Activated naive CD8-positive, alpha-beta T cell (primary cell): Measurements from ENCODE around the gene KIF5A.
"Not testable (repeated sequence)": the region's sequence is repeated elsewhere in the genome, so short reads cannot be mapped to it uniquely, and the experiment has no call there.

Experiments used
- H3K27ac Mint-ChIP-seq: one replicate; pipeline ENCODE4 v1.8.0; 2021; ENCODE audit warnings: mixed read lengths
- H3K27me3 Mint-ChIP-seq: one replicate; pipeline ENCODE4 v1.8.0; 2021; ENCODE audit warnings: mixed read lengths
- H3K36me3 Mint-ChIP-seq: one replicate; pipeline ENCODE4 v1.8.0; 2021; ENCODE audit warnings: mixed read lengths
- H3K4me1 Mint-ChIP-seq: one replicate; pipeline ENCODE4 v1.8.0; 2021; ENCODE audit warnings: low read depth, mixed read lengths
- H3K4me3 Mint-ChIP-seq: one replicate; pipeline ENCODE4 v1.8.0; 2021; ENCODE audit warnings: mild to moderate bottlenecking, mixed read lengths
- H3K9me3 Mint-ChIP-seq: one replicate; pipeline ENCODE4 v1.8.0; 2021; ENCODE audit warnings: low read depth, mixed read lengths

Gene KIF5A

DNA sequence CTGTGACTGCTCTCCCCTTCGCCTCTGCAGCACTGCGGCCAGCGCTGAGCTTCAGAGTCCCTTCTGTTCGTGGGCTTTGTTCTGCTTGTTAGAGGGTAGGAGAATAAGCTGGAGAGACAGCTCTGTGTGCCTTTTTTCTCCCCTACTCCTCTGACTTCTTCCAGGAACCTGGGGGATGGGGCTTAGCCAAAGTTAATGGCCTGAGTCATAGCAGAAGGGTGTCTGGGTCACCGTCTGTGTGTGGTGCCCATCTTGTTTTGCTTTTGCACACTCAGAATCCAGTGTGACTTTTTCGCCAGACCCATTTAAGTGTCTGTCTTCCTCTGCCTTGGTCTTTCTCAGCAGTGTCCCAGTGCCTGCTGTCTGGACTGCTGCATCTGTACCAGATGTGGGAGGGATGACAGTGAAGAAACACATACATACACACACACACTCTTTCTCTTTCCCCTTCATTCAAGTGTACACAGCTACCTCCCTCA lies 3.0 kb downstream of the KIF5A start:
- H3K4me3 Mint-ChIP-seq: no peak overlapping the region
- H3K27ac Mint-ChIP-seq: no peak overlapping the region
- no peaks in the 10 kb centered on the region for H3K9me3 Mint-ChIP-seq
- no peaks in the 10 kb centered on the region for H3K27me3 Mint-ChIP-seq
- peaks cover 11% of the 10 kb centered on the region for H3K4me1 Mint-ChIP-seq
- no peaks in the 10 kb centered on the region for H3K36me3 Mint-ChIP-seq

DNA sequence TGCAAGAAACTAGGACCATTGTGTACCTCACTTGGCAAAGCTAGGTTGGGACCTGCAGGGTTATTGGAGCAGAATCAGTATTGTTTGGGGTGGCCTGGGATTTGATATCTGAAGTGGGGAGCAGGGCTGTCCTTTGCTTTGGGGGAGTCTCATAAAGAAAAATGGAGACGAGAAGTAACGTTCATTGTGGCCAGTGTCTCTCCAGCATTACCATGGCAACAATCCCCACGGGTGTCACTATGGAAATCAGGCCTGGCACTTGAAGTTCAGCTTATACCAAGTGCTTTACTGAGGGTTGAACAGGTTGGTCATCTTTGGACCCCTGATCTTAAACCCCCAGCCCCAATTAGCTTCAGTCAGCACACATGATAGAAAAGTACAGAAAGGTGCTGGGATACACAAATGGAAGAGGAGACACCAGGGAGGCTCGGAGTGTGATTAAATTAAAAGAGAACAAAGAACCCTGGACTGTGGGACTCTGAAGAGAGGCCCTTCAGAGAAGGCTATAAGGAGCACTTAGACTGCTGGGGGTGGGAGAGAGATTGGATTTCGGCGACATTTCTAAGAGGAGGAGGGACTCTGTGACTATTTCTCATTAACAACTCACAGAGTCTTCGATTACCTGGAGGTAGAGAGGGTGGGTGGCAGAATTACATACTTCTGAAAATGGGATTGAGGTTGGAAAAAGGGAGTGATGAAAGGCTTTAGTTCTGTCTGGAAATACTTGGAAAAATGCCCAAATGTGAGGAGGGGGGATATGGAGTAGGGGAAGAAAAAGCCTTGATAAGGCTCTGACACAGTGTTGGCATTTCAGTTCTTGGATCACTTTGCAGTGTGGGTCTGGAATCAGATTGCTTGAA lies 3.7 kb downstream of the KIF5A start:
- Mint-ChIP-seq H3K36me3 (no peaks in the 10 kb centered on the region), H3K27me3 (no peaks in the 10 kb centered on the region), H3K9me3 (no peaks in the 10 kb centered on the region), H3K4me3 (no peak overlapping the region), H3K27ac (no peak overlapping the region), H3K4me1 (peaks cover 11% of the 10 kb centered on the region)

DNA sequence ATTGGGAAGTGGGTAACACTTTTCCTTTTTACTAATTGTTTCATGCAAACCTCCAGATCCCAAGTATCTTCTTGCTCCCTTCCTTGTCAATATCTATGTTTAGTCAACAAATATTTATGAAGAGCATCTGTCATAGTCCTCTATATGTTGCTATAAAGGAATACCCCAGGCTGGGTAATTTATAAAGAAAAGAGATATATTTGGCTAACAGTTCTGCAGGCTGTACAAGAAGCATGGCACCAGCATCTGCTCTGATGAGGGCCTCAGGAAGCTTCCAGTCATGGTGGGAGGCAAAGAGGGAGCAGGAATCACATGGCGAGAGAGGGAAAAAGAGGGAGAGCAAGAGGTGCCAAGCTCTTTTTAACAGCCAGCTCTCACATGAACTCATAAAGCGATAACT lies 4.6 kb downstream of the KIF5A start:
- no peak overlapping the region for H3K27ac Mint-ChIP-seq
- H3K27me3 Mint-ChIP-seq: no peaks in the 10 kb centered on the region
- no peak overlapping the region for H3K4me3 Mint-ChIP-seq
- peaks cover 7% of the 10 kb centered on the region for H3K4me1 Mint-ChIP-seq
- no peaks in the 10 kb centered on the region for H3K9me3 Mint-ChIP-seq
- H3K36me3 Mint-ChIP-seq: no peaks in the 10 kb centered on the region

DNA sequence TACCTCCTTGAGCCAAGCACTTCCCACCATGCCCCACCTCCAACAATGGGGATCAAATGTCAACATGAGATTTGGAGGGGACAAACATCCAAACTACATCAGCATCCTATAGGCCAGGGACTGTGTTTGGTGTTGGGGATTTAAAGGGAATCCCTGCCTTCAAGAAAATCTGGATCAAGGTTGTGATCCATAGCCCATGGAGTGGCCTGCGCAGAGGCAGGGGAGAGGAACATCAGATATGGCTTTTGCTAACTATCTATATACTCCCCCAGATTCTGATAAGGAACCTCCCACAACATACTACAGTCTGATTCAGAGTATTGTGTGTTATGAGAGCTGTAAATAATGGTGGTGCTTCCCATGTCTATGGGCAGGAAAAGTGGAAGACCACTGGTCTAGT lies 5.1 kb downstream of the KIF5A start:
- peaks cover 6% of the 10 kb centered on the region for H3K4me1 Mint-ChIP-seq
- H3K9me3 Mint-ChIP-seq: no peaks in the 10 kb centered on the region
- no peak overlapping the region for H3K27ac Mint-ChIP-seq
- H3K4me3 Mint-ChIP-seq: no peak overlapping the region
- H3K36me3 Mint-ChIP-seq: no peaks in the 10 kb centered on the region
- no peaks in the 10 kb centered on the region for H3K27me3 Mint-ChIP-seq

DNA sequence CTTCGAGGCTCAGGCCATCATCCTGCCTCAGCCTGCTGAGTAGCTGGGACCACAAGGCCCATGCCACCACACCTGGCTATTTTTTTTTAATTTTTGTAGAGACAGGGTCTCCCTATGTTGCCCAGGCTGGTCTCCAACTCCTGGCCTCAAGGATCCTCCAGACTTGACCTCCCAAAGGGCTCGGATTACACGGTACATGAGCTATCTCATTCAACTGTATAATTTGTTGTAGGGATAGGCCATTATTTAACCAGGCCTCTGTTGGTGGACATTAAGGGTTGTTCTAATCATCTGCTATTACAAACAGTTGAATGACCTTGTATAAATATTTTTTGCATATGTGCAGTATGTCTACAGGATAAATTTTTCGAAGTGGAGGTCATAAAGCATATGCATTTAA lies 9.0 kb downstream of the KIF5A start:
- no peaks in the 10 kb centered on the region for H3K4me1 Mint-ChIP-seq
- peaks cover 2% of the 10 kb centered on the region for H3K36me3 Mint-ChIP-seq
- H3K27ac Mint-ChIP-seq: no peak overlapping the region
- no peak overlapping the region for H3K4me3 Mint-ChIP-seq
- no peaks in the 10 kb centered on the region for H3K27me3 Mint-ChIP-seq
- no peaks in the 10 kb centered on the region for H3K9me3 Mint-ChIP-seq

DNA sequence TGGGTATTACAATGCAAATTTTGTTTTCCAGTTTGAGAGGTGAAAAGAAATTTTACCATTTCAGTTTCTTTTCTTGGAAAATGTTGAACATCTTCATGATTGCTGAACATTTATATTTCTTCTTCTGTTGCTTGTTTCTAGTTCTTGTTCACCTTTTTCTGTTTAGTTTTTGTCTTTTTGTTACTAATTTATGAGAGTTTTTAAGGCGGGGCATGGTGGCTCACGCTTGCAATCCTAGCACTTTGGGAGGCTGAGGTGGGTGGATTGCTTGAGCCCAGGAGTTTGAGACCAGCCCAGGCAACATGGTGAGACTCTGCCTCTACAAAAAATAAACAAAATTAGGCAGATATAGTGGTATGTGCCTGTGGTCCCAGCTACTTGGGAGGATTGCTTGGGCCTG lies 10.7 kb downstream of the KIF5A start:
- no peak overlapping the region for H3K4me3 Mint-ChIP-seq
- H3K4me1 Mint-ChIP-seq: no peaks in the 10 kb centered on the region
- no peak overlapping the region for H3K27ac Mint-ChIP-seq
- peaks cover 2% of the 10 kb centered on the region for H3K36me3 Mint-ChIP-seq
- H3K27me3 Mint-ChIP-seq: no peaks in the 10 kb centered on the region
- no peaks in the 10 kb centered on the region for H3K9me3 Mint-ChIP-seq

DNA sequence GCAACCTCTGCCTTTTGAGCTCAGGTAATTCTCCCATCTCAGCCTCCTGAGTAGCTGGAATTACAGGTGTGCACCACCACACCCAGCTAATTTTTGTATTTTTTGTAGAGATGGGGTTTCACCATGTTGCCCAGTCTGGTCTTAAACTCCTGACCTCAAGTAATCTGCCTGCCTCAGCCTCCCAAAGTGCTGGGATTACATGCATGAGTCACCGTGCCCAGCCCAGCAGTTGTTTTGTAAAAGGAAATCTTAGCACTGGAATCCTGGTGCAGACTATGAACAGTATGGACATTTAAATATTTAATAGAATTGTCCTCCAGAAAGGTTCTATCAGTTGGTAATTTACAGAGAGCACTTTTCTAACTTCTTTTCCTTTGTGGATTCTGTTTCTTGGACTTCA lies 11.3 kb downstream of the KIF5A start:
- H3K27ac Mint-ChIP-seq, H3K4me3 Mint-ChIP-seq, H3K36me3 Mint-ChIP-seq, H3K4me1 Mint-ChIP-seq, H3K9me3 Mint-ChIP-seq, H3K27me3 Mint-ChIP-seq: not testable (repeated sequence)

DNA sequence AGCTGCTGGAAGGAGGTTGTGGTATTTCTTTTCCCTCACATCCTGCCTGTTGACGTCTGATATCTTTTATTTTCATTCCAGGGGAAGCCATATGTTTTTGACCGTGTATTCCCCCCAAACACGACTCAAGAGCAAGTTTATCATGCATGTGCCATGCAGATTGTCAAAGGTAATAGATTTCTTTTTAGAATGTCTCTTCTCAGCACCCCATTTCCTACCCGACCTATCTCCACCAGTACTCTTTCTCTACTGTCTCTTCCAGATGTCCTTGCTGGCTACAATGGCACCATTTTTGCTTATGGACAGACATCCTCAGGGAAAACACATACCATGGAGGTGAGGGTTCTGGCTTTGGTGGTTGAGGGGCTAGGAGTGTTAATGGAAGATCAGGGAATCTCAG lies 13.5 kb downstream of the KIF5A start:
- Mint-ChIP-seq H3K9me3 (no peaks in the 10 kb centered on the region), H3K4me3 (no peak overlapping the region), H3K27ac (no peak overlapping the region), H3K27me3 (no peaks in the 10 kb centered on the region), H3K36me3 (peaks cover 2% of the 10 kb centered on the region), H3K4me1 (no peaks in the 10 kb centered on the region)

DNA sequence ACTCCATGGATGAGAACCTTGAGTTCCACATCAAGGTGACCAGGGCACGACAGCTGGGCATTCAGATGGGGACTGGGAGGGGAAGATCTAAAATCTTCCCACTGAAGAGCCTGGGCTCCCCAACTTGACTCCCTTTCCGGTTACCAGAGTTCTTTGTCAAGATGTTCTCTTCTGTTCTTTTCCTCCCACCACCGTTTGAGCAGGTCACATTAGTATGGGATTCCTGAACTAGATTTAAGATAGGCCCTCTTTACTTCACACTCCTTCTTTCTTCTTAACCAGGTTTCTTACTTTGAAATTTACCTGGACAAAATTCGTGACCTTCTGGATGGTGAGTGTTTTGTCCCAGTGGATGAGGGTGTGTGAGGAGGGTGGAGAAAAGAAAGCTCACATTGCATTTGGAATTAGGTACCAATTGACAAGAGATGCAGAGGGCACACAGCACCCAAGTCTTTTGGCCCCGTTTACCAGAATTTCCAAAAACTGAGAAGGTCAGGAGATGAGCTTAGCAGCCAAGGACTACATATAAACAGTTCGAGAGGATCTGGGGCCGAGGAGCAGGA lies 14.4 kb downstream of the KIF5A start:
- Mint-ChIP-seq H3K27me3 (no peaks in the 10 kb centered on the region), H3K4me3 (no peak overlapping the region), H3K36me3 (peaks cover 3% of the 10 kb centered on the region), H3K27ac (no peak overlapping the region), H3K9me3 (no peaks in the 10 kb centered on the region), H3K4me1 (no peaks in the 10 kb centered on the region)

DNA sequence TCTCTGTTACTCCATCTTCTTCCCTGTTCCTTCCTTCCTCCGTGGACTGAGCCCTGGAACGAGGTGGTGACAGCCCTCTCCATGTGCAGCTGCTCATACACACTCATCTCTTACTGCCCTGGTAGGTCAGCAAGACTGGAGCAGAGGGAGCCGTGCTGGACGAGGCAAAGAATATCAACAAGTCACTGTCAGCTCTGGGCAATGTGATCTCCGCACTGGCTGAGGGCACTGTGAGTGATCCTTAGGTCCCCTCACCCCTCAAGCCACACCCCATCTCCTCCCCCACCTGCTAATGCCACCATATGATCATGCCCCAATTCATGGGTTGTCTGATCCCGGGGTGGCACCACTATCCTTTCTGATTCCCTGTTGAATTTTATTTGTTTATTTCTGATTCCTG lies 19.0 kb downstream of the KIF5A start:
- Mint-ChIP-seq H3K27ac (no peak overlapping the region), H3K4me3 (no peak overlapping the region), H3K27me3 (no peaks in the 10 kb centered on the region), H3K36me3 (peaks cover 3% of the 10 kb centered on the region), H3K9me3 (no peaks in the 10 kb centered on the region), H3K4me1 (no peaks in the 10 kb centered on the region)

DNA sequence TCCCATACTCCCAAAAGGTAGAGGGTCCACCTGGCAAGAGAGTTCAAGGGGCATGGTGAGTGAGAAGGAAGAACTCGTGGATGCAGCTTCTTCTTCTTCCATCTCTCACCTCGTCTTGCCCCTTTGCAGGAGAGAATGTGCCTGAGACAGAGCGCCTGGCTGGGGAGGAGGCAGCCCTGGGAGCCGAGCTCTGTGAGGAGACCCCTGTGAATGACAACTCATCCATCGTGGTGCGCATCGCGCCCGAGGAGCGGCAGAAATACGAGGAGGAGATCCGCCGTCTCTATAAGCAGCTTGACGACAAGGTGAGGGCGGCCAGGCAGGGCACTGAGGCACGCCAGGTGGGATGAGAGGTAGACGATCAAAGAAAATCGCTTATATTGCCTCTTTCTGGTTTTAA lies 20.0 kb downstream of the KIF5A start:
- H3K36me3 Mint-ChIP-seq: peaks cover 3% of the 10 kb centered on the region
- no peak overlapping the region for H3K4me3 Mint-ChIP-seq
- H3K27me3 Mint-ChIP-seq: no peaks in the 10 kb centered on the region
- no peak overlapping the region for H3K27ac Mint-ChIP-seq
- H3K9me3 Mint-ChIP-seq: no peaks in the 10 kb centered on the region
- H3K4me1 Mint-ChIP-seq: no peaks in the 10 kb centered on the region

DNA sequence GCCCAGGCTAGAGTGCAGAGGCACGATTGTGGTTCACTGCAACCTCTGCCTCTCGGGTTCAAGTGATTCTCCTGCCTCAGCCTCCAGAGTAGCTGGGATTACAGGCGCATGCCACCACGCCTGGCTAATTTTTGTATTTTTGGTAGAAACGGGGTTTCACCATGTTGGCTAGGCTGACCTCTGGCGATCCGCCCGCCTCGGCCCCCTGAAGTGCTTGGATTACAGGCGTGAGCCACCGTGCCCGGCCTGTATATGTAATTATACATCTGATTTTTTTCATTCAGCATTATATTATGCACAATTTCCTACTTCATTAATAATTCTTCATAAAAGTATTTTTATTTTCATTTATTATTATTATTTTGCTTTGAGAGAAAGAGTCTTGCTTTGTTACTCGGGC lies 20.6 kb downstream of the KIF5A start:
- not testable (repeated sequence) for H3K27me3 Mint-ChIP-seq, H3K36me3 Mint-ChIP-seq, H3K4me3 Mint-ChIP-seq, H3K27ac Mint-ChIP-seq, H3K9me3 Mint-ChIP-seq, H3K4me1 Mint-ChIP-seq

DNA sequence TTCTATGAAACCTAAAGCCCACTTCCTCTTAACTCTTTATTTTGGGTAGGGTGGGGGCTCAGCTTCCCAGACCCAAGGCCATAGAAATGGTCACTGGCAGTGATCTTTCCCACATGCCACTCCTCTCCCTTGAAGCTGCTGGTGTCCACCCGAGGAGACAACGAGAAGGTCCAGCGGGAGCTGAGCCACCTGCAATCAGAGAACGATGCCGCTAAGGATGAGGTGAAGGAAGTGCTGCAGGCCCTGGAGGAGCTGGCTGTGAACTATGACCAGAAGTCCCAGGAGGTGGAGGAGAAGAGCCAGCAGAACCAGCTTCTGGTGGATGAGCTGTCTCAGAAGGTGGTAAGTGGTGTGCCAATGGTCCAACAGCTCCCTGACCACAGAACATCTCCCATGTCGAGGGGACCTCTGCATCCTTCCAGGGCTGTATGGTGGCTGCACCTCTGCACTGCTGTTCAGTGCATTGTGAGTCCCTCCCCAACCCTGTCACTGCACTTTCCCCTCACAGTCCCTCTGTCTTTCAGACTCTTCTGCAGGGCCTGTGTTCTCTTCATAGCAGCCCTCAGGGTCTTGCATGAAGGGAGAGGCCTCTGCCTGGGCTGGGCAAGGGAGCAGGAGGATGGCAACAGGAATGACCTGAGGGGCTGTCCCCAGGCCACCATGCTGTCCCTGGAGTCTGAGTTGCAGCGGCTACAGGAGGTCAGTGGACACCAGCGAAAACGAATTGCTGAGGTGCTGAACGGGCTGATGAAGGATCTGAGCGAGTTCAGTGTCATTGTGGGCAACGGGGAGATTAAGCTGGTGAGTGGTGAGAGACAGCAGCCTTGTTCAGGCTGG lies 22.3 kb downstream of the KIF5A start:
- no peaks in the 10 kb centered on the region for H3K9me3 Mint-ChIP-seq
- no peak overlapping the region for H3K4me3 Mint-ChIP-seq
- no peaks in the 10 kb centered on the region for H3K4me1 Mint-ChIP-seq
- no peaks in the 10 kb centered on the region for H3K27me3 Mint-ChIP-seq
- peaks cover 3% of the 10 kb centered on the region for H3K36me3 Mint-ChIP-seq
- no peak overlapping the region for H3K27ac Mint-ChIP-seq

DNA sequence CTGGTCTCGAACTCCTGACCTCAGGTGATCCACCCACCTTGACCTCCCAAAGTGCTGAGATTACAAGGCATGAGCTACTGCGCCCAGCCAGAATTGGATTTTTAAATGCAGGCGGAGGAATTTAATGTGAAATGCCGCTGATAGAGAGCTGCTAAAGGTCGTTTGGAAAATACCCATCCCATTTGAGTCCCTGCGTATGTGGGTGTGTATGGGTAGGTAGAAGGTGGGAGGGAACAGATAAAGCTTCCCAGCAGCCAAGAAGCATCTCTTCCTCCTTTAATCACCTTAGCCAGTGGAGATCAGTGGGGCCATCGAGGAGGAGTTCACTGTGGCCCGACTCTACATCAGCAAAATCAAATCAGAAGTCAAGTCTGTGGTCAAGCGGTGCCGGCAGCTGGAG lies 25.0 kb downstream of the KIF5A start:
- H3K27me3 Mint-ChIP-seq: no peaks in the 10 kb centered on the region
- H3K27ac Mint-ChIP-seq: no peak overlapping the region
- H3K4me1 Mint-ChIP-seq: no peaks in the 10 kb centered on the region
- H3K4me3 Mint-ChIP-seq: no peak overlapping the region
- no peaks in the 10 kb centered on the region for H3K9me3 Mint-ChIP-seq
- no peaks in the 10 kb centered on the region for H3K36me3 Mint-ChIP-seq
